Measurements from ENCODE around the gene CUEDC1.
A peak's percentile ranks its signal among the peaks of the same experiment; 100 is the strongest.

Gene CUEDC1

DNA sequence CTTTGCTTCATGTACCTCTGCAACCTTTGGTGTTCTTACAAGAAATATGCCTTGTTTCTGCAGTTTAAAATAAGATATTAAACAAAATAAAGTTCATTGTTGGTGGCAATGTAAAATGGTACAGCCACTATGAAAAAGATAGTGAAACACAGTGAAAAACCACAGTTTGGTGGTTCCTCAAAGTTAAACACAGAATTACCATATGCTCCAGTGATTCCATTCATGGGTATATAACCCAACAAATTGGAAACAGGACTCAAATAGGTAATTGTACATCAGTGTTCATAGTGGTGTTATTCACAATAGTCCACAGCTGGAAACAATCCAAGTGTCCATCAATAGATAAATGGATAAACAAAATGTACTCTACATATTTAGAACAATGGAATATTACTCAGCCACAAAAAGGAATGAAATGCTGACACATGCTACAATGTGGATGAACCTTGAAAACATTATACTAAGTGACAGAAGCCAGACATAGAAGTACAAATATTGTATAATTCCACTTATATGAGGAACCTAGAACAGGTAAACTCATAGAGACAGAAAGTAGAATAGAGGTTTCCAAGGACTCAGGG is 49.2 kb downstream of the CUEDC1 start:
- H3K4me3 ChIP-seq (ENCODE audit: low read length) = no peak overlapping the region
- TF ChIP-seq CTCF (conservative IDR thresholded peaks at IDR 0.05; ENCODE audit: low read length) = no peak
- DNase-seq (ENCODE audit: low read depth) = no peak

- no peak for TF ChIP-seq CTCF (conservative IDR thresholded peaks at IDR 0.05; ENCODE audit: low read length)
- H3K4me3 ChIP-seq (ENCODE audit: low read length) = no peak overlapping the region
- DNase-seq (ENCODE audit: low read depth) = no peak
These were observed 51.3 kb downstream of the CUEDC1 start for GRCh38 chr17:57903961-57904360.

DNA sequence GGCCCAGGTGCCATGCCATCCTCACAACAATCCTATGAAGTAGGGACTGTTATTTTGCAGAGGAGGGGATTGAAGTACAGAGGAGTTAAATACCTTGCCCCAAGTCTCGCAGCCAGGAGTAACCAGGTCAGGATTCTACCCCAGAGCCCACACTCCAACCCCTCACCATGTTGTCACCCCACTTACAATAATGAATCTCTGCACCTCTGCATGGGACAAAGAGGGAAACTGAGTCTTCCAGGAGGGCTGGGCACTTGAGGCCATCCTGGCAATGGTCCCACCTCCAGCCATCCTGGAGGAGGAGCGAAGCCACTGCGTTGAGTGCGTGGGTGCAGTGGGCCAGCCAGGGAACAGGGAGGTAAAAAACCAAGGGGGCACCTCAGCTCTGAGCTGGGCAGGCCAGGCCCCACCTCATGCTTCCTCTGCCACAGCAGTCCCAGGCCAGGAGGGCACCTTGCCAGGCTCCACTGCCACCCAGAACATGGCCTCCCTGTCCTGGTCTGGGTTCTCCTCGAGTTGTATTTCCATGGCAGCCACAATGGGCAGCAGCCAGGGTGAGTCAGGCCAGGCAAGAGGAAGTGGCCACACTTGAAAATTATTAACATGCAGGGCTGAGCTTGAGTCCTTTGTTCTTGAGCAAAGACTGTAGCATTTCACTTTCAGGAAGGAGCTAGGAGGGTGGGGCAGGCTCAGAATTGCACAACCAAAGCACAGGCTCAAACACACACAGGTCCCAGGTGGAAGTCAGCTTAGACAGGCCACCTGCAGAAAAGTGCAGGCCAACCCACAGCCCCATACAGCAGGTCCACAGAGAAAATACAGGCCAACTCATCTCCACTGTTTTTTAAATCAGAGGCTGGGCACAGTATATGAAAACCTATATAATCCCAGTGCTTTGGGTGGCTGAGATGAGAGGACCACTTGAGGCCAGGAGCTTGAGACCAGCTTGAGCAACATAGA is 52.1 kb downstream of the CUEDC1 start:
- H3K4me3 ChIP-seq (ENCODE audit: low read length) = no peak overlapping the region
- DNase-seq (ENCODE audit: low read depth) = peak; percentile 91
- no peak for TF ChIP-seq CTCF (conservative IDR thresholded peaks at IDR 0.05; ENCODE audit: low read length)

DNA sequence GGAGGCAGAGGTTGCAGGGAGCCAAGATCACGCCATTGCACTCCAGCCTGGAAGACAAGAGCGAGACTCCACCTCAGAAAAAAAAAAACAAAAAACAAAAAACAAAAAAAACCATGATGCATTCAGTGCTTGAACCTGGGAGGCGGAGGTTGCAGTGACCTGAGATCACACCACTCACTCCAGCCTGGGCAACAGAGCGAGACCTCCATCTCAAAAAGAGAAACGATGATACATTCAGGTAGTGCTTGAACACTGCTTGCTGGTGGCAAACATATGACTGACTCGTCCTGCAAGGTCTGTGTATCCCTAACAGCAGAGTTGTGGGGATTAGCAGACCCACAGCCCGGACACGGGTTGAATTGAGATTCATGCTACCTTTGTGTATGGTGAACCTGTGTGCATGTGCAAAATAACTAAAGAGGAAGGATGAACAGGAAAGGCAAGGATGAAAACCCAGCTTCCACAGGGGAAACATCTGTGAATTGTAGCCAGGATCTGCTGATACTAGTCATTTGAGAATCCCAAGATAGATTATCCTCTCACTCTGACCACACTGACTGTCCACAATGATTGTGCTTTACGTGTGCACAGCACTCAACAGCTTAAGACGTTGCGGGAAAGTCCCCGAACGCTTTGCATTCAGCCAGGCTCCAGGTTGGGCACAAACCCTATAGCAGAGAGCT is 53.0 kb downstream of the CUEDC1 start:
- no peak for TF ChIP-seq CTCF (conservative IDR thresholded peaks at IDR 0.05; ENCODE audit: low read length)
- no peak overlapping the region for H3K4me3 ChIP-seq (ENCODE audit: low read length)
- DNase-seq (ENCODE audit: low read depth) = no peak

DNA sequence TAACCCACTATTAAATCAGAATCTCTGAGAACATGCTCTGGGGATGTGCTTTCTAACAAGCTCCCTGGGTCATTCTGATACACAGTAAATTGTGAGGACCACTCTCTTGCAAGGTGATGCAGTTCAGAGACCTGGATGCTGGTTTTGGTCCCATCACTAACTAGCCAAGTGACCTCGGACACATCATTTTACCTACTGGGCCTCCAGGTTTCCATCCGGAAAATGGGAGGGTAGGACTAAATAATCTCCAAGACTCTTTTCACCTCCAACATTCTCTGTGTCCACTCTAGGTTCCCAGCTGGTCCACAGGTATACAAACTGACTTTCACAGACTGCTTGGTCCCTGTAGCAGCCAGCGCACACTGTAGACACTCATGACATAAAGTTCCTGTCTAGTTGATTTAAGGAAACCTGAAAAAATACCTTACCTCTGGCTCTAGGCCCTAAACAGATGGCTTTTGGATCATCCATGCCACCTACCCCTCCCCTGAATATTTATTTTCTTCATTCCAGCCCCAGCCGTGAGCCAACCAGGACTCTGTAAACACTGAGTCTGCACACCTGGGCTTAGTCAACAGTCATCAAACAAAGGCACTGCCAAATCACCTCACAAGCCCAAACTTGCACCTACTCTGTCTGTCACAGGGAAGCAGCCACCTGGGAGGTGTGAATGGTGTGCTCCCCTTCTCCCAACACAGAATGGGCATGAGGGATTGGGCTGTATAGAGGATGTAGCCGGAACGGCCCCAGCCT is 54.0 kb downstream of the CUEDC1 start:
- TF ChIP-seq CTCF (conservative IDR thresholded peaks at IDR 0.05; ENCODE audit: low read length) = no peak
- H3K4me3 ChIP-seq (ENCODE audit: low read length) = no peak overlapping the region
- no peak for DNase-seq (ENCODE audit: low read depth)

GRCh38 chr17:57899822-57900221 is 55.4 kb downstream of the CUEDC1 start:
- H3K4me3 ChIP-seq (ENCODE audit: low read length) = no peak overlapping the region
- no peak for TF ChIP-seq CTCF (conservative IDR thresholded peaks at IDR 0.05; ENCODE audit: low read length)
- DNase-seq (ENCODE audit: low read depth) = no peak

All from AG10803 (cell line).